Right lung (tissue), 10 donors: ENCODE measurements around the gene CELA3A. TPM values are rescaled to one million over a fixed set of nuclear protein-coding genes. Genes with fewer than 3 reads are reported as not detected.
"Not testable (repeated sequence)": the region's sequence is repeated elsewhere in the genome, so short reads cannot be mapped to it uniquely, and the experiment has no call there.

Experiments
- DNase-seq, 2 donors: peaks; one replicate each; pipeline ENCODE4 v3.0.0-alpha.2; 2013
- long read RNA-seq, 8 donors: transcript quantifications; one replicate each; lab custom pipeline, GENCODE V29; 2026
- polyA plus RNA-seq, 5 donors: library from polyadenylated mRNA; unstranded; fragments of 120-200 nt; gene quantifications; one replicate each; pipeline versions ENCODE4 v1.2.1 to v1.2.3, GENCODE V29; 2013; ENCODE audit warnings: inconsistent platforms in 1 of 5, low replicate concordance in 1 of 5; ENCODE audit not compliant: insufficient read length in 5 of 5, insufficient read depth in 1 of 5

Gene CELA3A, protein sequence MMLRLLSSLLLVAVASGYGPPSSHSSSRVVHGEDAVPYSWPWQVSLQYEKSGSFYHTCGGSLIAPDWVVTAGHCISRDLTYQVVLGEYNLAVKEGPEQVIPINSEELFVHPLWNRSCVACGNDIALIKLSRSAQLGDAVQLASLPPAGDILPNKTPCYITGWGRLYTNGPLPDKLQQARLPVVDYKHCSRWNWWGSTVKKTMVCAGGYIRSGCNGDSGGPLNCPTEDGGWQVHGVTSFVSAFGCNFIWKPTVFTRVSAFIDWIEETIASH
- polyA plus RNA-seq = not detected
- long read RNA-seq, donor 1 = 0 reads
- long read RNA-seq, donor 2 = 0 reads
- long read RNA-seq, donor 3 = 0 reads
- long read RNA-seq, donor 4 = 0 reads
- long read RNA-seq, donor 5 = 0 reads
- long read RNA-seq, donor 6 = 0 reads
- long read RNA-seq, donor 7 = 0 reads
- long read RNA-seq, donor 8 = 0 reads

DNA sequence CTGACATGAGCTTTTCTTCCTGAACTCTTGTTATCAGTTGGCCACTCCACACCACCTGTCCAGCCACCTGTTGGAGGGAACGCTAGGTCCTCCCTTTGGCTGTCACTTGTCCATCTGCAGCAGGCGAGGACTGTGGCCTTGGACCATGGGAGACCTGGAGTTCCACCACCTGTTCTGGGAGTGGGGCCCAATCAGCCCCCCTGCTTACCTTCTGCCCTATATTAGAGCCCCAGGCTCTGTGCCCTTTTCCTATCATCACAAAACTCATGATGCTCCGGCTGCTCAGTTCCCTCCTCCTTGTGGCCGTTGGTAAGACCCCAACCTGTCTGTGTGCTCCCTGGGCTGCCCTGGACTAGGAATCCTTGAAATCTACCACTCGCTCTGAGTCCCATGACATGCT is at the start of gene CELA3A:
Gene CELA3A (plus strand): TSS at position 249 of the 400 bp plus-strand sequence. CDS start 18 bp downstream, at position 267.
- no peak for DNase-seq

DNA sequence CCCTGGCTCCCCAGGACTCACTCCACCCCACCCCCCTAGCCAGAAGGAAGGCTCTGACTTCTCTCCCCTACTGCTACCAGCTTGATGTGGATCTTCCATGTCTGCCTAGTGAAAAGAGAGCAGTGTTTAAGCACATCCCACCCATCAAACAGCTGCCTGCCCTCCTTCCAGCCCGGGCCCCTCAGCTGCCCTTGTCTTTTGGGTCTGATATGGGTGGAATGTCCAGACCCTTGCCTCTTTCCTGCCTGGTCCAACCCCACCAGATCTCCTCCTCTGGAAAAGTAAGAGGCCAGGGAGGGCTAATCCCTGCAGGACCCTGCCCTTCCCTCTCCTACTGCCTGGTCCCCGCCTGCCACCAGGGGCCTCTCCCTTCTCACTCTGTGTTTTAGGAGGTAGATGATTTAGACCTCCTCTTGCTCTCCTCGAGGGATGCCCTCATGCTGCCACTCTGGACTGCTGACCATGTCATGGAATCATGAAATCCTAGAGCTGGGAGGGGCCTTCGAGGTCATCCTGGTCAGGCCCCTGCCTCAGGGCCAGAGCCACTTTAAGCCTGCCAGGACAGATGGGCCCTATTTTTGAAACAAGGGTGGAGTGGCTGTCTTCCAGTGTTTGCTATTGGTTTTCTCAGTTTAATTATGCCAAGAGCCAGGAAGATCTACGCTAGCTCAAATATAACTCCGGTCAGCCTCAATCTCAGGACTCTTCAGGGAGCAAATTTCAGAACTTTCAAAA is 48.5 kb upstream of the CELA3A start:
- DNase-seq = no peak

DNA sequence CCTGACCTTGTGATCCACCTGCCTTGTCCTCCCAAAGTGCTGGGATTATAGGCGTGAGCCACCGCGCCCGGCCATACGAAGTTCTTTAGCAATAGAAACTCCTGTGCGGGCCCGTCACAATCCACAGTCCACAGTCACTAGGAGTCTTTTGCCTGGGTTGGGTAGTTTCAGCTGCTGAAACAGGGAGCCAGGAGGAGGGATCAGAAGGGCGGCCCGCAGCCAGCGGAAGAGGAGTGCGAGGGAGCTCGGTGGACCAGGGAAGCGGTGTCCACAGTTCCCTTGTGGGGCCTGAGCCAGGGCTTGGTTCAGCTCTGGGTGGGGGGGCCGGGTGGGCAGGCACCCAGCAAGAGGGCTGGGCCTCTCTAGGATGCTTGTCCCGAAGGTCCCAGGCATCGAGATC is 46.4 kb upstream of the CELA3A start:
- DNase-seq = no peak

DNA sequence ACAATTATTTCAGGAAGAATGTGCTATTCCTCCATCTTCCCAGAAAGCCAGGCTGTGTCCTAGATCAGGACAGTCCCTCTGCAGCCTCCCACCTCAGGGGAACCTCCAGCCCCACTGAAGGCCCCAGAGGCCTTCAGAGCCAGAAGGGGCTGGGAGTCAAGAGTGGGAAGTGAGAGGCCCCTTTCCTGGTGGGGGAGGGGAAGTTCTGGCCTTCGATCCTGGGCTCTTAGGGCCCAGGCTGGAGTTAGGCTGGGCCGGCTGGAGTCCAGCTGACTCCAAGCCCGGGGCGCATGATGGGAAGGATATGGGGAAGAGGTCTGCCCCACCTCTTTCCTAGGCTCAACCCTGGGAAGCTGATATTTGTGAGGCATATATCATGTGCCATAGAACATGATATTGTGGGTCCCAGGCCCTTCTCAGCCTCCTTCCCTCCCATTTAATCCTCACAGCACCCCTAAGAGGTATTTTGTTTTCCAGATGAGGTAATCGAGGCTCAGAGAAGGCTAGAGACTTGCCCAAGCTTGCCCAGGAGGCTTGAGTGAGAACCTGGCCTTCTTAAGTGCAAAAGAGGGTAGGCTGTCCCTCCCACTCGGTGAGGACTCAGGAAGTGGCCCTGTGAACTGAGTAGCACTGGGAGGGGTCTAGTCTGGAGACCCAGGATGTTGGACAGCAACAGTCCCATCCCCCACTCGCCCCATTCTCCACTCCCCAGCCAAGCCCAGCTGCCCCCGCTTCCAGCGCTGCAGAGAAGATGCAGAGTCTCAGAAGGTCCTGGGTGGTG is 45.8 kb upstream of the CELA3A start:
- no peak for DNase-seq

DNA sequence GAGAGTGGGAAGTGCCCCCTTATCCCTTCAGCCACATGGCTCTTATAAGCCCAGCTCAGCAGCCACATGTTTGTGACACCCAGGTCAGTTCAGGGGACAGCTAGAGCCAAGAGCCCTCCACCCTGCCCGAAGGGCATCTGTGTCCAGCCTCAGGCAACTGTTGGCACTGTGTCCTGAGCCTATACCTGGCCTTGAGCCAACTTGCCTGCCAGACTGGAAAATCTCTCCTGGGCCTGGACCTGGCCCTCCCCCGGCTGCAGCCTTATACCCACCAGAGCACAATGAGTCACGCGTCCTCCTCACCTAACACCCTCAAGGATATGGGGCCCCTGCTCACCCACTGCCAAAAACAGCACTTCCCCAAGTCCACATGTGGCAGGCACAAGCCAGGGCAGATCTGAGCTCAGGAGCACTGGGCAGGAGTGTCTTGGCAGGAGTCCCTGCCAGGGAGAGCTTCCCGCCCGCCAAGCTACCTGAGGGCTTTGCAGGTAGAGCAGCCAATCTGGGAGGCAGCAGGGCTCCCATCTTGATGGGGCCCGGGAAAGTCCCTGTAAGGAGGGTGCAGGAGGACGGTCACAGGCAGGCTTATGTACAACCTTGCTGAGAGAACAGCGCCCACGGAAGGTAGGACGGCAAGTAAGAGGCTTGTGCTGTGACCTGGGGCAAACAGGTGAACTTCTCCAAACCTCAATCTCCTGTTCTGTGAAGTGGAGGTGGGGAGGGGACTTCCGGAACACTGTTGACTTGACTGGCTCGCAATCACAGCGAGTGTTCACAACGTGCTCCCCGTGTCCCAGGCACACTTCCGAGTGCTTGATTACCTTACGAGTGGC is 44.5 kb upstream of the CELA3A start:
- peak in 1 of 2 donors; percentile 62 for DNase-seq

DNA sequence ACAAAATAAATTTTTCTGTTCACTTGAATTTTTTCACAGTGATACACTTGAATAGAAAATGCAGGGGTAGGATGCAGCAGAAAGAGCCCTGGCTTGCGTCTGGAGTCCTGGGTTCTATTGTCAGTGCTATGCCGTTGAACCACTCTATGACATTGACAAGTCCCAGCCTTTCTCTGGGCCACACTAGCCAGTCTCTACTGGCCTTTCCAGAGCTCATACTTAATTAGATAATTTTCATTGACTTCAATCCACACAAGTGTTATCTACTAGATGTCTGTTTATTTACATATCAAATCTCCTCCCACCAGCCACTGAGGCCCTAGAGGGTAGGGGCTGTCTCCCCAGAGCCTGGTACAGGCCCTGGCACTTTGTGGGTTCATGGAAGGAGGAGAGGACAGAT is 40.1 kb upstream of the CELA3A start:
- DNase-seq = no peak

DNA sequence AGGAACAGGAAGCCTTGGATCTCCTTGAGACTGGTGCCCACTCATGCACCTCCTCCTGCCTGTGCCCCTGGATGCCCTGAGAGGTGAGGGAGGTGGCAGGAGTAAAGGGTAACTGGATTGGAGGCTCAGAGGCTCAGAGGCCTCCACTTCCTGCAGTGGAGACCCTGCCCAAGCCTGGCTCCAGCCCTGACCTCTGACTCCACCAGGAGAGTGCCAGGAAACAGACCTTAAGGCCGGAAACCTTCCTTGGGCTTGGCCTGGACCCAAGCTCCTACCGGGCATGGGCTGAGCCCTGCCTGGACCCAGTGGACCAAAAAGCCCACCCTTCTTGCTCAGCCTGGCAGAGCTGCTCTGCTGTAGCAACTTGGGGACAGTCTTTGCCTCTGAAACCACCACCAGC is 39.7 kb upstream of the CELA3A start:
- no peak for DNase-seq

DNA sequence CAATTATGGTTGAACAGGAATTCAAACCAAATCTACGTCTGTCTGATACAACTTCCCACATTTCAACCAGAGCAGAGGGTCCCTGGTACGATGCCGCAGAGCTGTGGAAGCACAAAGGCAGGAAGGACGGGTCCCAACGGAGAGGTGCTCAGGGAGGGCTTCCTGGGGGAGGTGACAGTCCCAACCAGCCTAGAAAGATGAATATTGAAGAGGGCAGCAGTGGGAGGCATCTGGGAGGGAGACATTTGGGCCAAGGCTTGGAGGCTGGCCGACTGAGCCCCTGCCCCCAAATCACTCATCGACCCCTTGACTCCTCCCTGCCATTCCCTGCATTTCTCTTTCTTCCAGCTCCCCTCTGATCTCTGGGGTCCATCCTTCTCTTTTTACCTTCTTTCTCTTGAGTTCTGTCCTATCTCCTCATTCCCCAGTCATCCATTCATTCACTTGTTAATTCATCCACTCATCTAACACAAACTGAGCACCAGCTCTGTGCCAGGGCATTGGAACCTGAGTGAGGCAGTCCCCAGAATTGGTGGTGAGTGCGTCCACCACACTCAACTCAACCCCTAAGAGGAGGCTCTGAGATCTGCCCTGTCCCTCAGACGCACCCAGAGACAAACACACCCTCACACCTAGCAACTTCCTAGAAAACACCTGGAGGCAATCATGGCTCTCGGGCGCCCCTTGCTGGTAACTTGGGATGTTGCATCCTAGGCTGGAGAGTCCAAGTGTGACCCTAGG is 37.8 kb upstream of the CELA3A start:
- peak in 1 of 2 donors; percentile 69 for DNase-seq

DNA sequence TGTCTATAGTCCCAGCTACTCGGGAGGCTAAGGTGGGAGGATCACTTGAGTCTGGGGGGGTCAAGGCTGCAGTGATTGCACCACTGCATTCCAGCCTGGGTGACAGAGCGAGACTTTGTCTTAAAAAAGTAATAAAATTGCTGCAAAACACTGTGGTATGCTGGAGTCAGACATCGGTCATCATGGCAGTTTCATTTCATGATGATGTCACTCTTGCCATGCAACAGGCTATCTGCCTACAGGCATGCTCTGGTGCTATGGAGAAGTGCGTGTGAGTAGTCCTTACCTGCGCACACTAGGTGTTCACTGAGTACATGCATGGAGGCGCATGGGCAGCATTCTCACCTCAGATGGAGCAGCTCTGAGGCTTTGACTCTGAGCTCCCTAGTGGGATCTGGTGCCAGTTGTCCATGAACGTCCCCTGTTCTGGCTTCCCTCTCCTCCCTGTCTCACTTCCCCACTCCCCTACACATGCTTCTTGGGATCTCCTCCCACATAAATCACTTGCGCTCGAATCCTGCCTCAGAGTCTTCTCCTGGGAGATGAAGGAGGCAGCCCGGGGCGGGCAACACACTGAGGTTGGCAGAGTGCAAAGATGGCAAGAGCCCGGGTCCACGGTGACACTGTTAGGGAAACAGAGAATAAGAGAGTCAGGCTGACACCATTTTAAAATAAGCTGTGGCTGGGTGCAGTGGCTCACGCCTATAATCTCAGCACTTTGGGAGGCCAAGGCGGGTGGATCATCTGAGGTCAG is 35.0 kb upstream of the CELA3A start:
- DNase-seq = no peak

DNA sequence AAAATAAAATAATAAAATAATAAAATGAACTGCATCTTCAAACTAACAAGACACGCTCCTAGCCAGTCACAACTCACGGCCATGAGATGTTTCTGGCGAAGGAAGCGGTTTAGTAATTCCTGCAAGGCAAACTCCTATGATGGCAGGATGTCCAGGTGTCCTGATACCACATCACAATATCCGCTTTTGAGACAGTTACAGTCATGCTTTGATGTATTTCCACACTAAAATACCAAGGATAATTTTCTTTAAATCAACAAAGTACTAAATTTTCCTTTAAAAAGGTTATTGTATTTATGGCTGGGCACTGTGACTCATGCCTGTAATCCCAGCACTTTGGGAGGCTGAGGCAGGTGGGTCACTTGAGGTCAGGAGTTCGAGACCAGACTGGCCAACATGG is 34.2 kb upstream of the CELA3A start:
- DNase-seq = not testable (repeated sequence)

DNA sequence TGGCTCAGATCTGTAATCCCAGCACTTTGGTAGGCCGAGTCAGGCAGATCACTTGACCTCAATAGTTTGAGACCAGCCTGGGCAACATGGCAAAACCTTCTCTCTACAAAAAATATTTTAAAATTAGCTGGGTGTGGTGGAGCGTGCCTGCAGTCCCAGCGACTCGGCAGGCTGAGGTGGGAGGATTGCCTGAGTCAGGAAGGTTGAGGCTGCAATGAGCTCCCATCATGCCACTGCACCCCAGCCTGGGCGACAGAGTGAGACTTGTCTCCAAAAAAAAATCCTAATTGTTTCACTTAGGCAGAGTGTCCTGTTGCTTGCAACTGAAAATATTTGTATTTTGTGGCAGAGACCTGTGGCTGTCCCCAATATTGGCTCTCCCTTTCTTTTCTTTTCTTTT is 32.4 kb upstream of the CELA3A start:
- not testable (repeated sequence) for DNase-seq

DNA sequence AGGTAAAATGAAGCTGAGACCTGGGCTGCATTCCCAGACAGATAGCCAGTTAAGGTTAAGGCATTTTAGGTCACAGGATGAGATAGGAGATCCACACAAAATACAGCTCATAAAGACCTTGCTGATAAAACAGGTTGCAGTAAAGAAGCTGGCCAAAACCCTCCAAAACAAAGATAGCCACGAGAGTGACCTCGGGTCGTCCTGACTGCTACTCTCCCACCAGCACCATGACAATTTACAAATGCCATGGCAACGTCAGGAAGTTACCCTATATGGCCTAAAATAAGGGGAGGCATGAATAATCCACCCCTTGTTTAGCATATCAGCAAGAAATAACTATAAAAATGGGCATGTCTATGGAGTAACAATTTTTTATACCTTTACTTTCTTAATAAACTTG is 30.9 kb upstream of the CELA3A start:
- not testable (repeated sequence) for DNase-seq

DNA sequence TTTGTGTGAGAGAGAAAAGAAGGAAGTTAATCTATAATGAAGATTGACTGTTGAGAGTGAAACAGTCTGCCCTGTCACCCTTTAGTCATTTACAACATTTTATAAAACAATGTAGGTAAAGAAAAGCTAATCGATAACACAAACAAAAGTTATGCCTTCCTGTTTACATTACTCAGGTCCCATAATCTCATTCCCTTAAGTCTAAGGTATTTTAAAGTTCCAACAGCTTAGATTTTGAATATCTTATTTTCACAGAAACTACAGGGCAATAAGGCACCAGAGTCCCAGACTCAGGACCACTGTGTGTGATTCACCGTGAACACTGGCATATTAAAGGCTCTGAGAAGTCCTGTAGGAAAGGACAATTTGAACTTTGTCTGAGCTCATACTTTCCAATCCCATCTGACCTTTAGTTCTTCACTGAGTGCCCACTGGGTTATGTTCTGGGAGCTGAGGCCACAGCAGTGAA is 28.4 kb upstream of the CELA3A start:
- DNase-seq = not testable (repeated sequence)

DNA sequence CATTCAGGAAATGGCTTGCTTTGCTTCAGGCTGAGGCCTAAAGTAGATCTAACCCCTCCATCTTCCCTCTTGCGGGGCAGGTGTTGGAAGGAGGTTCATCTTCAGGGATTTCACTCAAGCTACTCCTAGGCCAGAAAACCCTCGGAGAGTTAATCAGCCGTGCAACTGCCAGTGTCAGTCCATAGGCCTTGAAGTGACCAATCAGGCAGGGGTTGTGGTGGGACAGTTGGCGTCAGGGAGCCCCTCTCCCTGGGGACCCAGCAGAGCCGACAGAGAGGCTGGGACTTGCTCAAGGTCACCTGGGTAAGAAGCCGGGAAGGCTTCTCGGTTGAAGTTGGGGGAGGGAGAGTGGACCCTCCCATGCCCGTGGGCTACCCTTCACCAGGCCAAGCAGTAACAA is 27.5 kb upstream of the CELA3A start:
- DNase-seq = not testable (repeated sequence)

DNA sequence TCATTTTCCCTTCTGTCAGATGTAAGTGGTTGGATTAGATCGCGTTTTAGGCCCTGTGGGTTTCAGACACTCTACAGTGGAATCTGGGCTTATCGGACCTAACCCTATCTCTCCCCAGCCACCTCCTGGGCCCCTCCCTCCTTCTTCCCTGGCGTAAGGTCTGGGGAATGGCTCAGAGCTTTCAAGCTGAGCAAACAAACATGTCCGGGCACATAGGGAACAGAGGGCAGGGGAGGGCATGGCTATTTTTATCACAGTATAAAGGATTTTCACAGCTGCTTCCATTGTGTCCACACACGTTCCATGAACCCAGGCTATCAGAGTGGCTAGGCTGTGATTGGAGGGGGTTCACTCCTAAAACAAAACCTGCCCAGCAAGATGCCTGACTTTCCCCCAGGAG is 26.8 kb upstream of the CELA3A start:
- not testable (repeated sequence) for DNase-seq

DNA sequence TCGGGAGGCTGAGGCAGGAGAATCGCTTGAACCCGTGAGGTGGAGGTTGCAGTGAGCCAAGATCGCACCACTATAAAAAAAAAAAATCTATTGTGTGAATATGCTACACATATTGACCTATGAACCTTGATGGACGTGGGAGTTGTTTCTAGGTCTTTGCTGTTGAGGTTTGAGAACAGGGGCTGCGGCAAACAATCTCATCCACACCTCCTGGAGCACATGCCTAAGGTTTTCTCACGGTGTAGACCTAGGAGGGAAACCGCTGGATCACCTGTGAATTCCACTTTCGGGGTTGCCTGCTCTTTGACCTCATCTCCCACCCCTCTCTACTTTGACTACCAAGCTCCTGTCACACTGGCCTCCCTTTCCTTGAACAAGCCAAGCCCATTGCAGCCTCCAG is 26.2 kb upstream of the CELA3A start:
- DNase-seq = not testable (repeated sequence)

DNA sequence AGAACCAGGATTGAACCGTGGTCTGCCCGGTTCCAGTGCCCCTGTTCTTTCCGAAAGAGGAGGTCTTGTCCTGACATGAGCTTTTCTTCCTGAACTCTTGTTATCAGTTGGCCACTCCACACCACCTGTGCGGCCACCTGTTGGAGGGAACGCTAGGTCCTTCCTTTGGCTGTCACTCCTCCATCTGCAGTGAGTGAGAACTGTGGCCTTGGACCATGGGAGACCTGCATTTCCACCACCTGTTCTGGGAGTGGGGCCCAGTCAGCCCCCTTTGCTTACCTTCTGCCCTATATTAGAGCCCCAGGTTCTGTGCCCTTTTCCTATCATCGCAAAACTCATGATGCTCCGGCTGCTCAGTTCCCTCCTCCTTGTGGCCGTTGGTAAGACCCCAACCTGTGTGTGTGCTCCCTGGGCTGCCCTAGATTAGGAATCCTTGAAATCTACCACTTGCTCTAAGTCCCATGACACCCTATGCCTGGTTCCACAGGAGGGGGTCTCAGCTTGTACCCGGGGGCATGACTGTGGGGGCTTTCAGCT is 24.7 kb upstream of the CELA3A start, which contains the start of gene CELA3B:
Gene CELA3B (plus strand): TSS at position 320 of the 537 bp plus-strand sequence. CDS start 18 bp downstream, at position 338.
- DNase-seq = not testable (repeated sequence)

DNA sequence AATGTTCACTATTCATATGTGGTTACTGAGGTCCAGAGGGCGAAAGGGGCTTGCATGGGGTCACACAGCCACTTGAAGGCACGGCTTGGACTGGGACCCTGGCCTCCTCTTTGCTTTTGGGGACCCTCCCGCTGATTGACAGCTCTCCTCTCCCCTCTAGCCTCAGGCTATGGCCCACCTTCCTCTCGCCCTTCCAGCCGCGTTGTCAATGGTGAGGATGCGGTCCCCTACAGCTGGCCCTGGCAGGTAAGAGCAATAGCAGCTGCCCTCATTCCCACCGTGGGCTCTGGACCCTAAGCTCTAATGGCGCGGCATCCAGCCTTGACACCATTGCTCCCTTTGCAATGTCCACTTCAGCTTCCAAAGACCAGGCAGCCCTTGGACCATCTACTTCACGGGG is 23.2 kb upstream of the CELA3A start:
- DNase-seq = not testable (repeated sequence)
